HL-60 (cell line): ENCODE results near the gene B4GALT6.
A peak's percentile ranks its signal among the peaks of the same experiment; 100 is the strongest.

Experiments used
- POLR2AphosphoS5 ChIP-seq: IDR thresholded peaks from 2 replicates; pipeline ENCODE4 v1.6.1; 2012; ENCODE audit warnings: low read depth
- SPI1 ChIP-seq: IDR thresholded peaks from 2 replicates; pipeline ENCODE4 v1.6.1; 2012; ENCODE audit warnings: low read depth, mild to moderate bottlenecking, borderline replicate concordance
- TF ChIP-seq, protein P1 (sequence below): IDR thresholded peaks from one replicate; pipeline ENCODE4 v1.5.1; 2011; ENCODE audit warnings: low read length, control low read depth, inconsistent platforms; ENCODE audit not compliant: insufficient read depth
- TF ChIP-seq, protein P2 (sequence below): IDR thresholded peaks from 2 replicates; pipeline ENCODE4 v1.6.1; 2012; ENCODE audit warnings: low read depth; ENCODE audit not compliant: insufficient replicate concordance

DNA sequence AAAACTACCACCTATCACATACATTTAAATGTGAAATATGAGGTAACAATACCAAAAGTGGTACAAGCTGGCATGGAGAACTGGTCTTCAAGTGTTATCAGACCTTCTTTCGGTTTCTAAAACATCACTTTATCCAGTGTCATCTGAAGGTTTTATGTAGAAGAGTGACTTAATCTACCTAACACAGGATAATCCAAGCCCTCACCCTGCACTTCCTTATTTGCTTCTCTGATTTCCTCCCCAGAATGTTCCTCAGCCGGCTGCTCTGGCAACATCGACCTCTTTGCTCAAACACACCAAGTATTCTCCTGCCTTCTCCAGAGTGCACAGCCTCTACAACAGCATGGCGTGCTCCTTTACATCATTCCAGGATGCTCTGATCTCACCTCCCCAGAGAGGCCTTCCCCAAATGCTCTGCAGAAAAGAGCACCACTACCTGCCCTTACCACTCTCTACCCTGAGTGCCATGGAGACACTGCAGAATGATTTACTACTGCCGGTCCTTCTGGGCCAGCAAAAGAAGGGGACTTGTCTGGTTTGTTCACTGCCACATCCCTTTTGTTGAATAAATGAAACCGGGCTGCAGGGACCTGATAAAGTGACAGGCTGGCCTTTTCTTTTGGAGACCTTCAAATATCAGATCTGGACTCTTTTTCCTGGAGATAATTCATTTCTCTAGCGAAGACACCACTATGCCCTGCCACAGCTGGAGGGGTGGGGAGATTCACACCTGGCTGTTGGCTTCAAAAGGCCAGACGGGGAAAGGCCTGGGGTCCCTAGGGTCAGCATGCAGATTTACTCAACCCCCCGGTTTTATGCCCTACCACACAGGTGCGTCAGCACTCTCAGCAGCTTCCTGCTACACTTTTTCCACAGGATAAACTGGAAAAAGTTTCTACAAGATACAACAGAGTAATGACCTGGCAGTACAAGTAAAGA, 50.7 kb downstream of the B4GALT6 start:
- TF ChIP-seq, protein P1, sequence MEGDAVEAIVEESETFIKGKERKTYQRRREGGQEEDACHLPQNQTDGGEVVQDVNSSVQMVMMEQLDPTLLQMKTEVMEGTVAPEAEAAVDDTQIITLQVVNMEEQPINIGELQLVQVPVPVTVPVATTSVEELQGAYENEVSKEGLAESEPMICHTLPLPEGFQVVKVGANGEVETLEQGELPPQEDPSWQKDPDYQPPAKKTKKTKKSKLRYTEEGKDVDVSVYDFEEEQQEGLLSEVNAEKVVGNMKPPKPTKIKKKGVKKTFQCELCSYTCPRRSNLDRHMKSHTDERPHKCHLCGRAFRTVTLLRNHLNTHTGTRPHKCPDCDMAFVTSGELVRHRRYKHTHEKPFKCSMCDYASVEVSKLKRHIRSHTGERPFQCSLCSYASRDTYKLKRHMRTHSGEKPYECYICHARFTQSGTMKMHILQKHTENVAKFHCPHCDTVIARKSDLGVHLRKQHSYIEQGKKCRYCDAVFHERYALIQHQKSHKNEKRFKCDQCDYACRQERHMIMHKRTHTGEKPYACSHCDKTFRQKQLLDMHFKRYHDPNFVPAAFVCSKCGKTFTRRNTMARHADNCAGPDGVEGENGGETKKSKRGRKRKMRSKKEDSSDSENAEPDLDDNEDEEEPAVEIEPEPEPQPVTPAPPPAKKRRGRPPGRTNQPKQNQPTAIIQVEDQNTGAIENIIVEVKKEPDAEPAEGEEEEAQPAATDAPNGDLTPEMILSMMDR: no peak
- no peak for TF ChIP-seq POLR2AphosphoS5
- TF ChIP-seq, protein P2, sequence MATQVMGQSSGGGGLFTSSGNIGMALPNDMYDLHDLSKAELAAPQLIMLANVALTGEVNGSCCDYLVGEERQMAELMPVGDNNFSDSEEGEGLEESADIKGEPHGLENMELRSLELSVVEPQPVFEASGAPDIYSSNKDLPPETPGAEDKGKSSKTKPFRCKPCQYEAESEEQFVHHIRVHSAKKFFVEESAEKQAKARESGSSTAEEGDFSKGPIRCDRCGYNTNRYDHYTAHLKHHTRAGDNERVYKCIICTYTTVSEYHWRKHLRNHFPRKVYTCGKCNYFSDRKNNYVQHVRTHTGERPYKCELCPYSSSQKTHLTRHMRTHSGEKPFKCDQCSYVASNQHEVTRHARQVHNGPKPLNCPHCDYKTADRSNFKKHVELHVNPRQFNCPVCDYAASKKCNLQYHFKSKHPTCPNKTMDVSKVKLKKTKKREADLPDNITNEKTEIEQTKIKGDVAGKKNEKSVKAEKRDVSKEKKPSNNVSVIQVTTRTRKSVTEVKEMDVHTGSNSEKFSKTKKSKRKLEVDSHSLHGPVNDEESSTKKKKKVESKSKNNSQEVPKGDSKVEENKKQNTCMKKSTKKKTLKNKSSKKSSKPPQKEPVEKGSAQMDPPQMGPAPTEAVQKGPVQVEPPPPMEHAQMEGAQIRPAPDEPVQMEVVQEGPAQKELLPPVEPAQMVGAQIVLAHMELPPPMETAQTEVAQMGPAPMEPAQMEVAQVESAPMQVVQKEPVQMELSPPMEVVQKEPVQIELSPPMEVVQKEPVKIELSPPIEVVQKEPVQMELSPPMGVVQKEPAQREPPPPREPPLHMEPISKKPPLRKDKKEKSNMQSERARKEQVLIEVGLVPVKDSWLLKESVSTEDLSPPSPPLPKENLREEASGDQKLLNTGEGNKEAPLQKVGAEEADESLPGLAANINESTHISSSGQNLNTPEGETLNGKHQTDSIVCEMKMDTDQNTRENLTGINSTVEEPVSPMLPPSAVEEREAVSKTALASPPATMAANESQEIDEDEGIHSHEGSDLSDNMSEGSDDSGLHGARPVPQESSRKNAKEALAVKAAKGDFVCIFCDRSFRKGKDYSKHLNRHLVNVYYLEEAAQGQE: no peak
- peak; percentile 87 for TF ChIP-seq SPI1
